NB4 (cell line): ENCODE data around the gene HINT1.

ENCODE experiments used
- CTCF ChIP-seq: IDR thresholded peaks from one replicate; pipeline ENCODE4 v1.5.1; 2012; ENCODE audit warnings: low read depth, low read length
- POLR2A ChIP-seq: IDR thresholded peaks from 2 replicates; pipeline ENCODE4 v1.6.1; 2011; ENCODE audit warnings: mild to moderate bottlenecking; ENCODE audit not compliant: insufficient read length; ENCODE audit errors: extremely low read depth

GRCh38 chr5:131156385-131156784 lies 8.7 kb downstream of the HINT1 start:
- TF ChIP-seq CTCF (no peak), POLR2A (no peak)
